ENCODE results near the gene FBXO2. TPM values are rescaled to one million over a fixed set of nuclear protein-coding genes. Genes with fewer than 3 reads are reported as not detected.

Gene FBXO2
- total RNA-seq, 1 experiment from 2014 or later: 1.3 TPM

DNA sequence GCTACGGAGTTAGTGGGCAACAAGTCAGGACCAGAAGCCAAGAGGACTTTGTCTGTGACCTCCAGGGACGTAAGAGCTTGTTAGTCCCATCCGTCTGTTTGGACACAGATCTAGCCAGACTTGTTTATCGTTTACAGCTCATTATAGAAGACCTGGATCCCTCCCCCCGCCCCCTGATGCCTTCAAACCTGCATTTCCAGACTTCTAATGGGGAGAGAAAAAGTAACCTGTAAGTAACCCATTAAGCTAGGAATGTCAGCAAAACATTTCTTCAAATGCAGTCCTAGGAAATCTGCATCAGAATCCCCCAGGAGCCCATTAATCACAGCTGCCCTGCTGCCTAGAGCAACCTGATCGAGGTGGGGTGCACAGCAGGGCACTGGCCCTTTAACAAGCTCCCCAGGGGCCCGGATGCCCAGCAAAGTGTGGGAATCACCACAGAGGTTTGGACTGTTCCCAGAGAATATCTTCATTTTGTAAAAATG is 28.1 kb upstream of the FBXO2 start:
- no peak for DNase-seq (ENCODE audit: low spot score)

DNA sequence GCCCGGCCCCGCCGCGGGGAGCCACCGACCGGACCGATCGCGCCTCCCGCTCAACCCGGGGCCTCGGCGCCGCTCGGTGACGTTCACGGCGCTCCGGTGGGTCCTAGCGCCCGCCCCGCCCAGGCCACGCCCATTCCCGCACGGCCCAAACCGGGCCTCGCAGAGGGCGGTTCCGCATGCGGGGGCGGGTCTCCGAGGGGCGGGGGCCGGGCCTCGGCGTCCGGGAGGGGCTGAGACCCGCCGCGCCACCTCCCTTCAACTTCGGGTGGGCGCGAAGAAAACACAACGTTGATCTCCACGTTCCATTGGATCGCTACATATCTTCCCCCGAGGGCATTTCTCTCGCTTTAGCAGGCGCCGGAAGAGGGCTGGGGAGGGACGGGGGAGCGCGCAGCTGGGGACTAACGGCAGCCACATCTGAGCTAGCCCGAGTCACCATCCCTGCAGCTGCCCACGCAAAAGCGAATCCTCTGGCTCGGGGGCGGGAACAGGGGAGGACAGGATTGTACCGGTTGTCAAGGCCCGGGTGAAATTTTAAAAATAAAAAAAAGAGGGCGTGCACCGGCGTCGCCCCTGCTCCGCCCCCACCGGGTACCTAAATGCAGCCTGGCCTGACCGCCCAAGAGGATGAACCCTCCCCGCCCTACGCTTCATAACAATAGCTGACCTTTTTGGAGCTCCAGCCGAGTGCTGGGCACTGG is 27.0 kb upstream of the FBXO2 start, which contains the start of gene MAD2L2:
Gene MAD2L2, minus strand, starts transcription at position 78 of the 701 bp plus-strand sequence. CDS start 547 bp downstream, outside the sequence.
- peak; percentile 59 for DNase-seq (ENCODE audit: low spot score)

DNA sequence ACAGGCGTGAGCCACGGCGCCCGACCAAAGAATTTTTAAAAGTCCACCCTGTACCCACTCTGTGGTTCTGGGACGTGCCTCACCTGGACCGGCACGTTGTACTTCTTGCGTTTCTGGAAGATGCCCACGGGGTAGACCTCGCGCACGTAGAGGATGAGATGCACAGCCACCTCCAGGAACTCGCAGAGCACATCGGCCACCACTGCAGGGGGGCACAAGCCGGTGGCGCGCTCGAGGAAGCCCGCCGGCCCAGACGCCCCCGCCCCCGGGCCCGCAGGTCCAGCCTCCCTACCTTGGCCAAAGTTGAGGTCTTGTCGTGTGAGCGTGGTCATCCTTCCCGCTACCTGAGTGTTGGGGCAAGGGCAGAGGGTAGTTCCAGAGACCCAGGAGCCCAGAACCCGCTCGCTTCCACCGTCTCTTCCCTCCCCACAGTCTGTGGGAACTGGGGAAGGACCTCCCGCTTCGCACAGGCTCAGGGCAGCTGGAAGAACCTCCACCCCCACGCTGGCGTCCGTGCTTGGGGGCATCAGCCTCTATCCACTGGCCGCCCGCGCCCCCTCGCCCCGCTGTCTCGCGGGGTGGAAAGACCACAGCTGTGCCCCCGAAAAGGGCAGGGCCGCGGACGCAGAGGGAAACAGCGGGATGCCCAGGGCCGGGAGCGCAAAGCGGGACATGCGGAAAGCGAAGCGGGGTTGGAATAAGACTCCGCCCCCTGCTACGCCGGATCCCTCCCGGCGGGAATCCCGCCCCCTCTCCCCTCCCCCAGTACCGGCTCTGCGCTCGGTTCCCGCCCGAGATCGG is 26.2 kb upstream of the FBXO2 start:
- DNase-seq (ENCODE audit: low spot score): no peak

DNA sequence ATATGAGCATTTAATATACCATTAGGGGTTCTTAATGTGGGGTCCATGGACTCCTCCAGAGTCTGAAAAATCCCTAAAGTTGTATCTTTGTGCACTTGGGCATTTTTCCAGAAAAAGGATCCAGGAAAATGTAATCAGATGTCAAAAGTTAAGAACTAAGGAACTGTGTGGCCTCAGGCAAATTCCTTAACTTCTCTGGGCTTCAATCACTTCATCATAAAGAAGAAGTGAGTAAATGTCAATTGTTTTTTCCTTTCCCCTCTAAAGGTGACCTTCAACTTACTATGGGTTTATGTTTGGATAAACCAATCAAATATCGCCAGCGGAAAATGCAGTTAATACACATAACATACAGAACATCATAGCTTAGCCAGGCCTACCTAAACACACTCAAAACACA is 24.2 kb upstream of the FBXO2 start:
- no peak for DNase-seq (ENCODE audit: low spot score)

DNA sequence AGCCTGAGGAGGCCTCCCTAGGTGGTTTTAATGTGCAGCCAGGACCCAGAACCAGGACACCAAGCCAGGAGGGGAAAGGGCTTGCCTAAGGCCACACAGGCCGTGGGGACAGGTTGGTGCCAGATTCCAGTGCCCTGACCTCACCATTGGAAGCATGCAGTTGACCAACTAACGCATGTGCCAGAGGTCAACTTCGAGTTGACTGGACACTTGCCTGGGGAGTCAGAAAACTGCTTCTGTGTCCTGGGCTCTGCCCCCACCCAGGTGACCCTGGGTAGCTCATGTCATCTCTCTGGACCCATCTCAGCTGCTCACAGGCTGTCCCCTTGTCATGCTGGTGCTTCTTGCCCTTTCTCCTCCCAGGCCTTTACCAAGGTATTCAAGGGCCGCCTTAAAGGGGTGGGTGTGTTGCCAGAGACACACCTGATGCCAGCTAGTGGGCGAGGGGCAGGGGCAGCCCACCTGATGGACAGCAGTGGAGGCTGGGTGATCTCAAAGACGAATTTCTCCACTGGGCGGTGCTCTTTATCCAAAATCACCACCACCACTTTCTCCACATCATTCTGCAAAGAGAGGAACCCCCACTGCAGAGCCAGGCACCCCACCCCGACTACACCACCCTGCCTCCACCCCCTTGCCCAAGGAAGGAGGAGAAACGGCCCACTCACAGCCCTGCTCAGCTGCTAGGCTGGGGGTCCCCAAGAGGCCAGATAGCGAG is 22.3 kb upstream of the FBXO2 start:
- no peak for DNase-seq (ENCODE audit: low spot score)

DNA sequence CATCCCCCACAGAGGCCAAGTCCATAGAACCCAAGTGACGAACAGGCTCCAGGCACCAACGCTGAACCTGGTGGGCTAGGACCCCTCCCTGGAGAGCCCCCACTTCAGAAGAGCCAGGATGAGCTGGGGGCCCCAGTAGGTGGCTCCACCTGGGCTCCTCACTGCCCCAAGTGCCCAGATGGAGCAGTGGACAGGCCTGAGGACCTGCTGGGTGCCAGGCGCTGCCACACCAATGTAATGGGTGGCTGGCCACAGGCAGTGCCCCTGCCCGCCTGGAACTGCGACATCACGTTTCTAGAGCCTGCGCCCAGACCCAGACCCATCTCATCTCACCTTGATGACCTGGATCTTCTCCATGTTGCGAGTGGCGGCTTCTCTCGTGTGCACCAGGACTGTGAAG is 21.1 kb upstream of the FBXO2 start:
- DNase-seq (ENCODE audit: low spot score): no peak

DNA sequence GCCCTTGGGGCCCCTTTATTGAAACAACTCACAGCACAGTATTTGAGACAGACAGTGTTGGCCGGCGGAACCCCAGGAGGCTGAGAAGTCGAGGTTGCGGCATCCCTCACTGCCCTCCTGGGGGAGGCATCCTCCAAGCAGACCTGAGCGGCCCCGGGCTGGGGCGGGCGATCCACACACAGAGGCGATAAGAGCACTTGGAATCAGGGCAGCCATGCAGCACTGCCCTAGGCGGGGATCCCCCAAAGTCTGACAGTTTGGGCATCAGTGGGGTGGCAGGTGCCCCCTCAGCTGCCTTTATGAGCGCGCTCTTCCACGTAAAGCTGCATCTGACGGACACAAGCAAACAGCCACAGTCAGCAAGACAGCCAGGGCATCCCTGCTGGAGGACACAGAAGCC is 20.3 kb upstream of the FBXO2 start:
- DNase-seq (ENCODE audit: low spot score): no peak

DNA sequence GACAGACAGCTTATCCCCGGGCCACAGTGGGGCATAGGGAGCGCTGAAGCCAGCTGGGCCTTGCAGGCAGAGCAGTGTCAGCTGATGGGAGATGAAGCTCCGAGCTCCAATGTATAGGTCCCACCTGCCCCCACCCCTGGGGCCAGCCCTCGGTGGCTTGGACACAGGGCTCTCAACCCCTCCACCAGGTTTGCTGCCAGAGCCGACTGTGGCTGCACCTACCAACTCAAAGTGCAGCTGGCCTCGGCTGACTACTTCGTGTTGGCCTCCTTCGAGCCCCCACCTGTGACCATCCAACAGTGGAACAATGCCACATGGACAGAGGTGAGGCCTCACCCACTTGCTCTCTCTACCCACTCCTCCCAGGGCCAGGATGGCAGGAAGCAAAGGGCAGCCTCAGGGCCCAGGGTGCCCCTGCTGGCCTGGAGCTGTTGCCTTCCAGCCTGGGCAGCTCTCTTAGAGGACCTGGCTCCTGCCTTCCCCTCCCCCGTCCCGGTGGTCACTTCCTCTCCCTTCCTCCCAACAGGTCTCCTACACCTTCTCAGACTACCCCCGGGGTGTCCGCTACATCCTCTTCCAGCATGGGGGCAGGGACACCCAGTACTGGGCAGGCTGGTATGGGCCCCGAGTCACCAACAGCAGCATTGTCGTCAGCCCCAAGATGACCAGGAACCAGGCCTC is 19.0 kb upstream of the FBXO2 start:
- DNase-seq (ENCODE audit: low spot score): no peak

DNA sequence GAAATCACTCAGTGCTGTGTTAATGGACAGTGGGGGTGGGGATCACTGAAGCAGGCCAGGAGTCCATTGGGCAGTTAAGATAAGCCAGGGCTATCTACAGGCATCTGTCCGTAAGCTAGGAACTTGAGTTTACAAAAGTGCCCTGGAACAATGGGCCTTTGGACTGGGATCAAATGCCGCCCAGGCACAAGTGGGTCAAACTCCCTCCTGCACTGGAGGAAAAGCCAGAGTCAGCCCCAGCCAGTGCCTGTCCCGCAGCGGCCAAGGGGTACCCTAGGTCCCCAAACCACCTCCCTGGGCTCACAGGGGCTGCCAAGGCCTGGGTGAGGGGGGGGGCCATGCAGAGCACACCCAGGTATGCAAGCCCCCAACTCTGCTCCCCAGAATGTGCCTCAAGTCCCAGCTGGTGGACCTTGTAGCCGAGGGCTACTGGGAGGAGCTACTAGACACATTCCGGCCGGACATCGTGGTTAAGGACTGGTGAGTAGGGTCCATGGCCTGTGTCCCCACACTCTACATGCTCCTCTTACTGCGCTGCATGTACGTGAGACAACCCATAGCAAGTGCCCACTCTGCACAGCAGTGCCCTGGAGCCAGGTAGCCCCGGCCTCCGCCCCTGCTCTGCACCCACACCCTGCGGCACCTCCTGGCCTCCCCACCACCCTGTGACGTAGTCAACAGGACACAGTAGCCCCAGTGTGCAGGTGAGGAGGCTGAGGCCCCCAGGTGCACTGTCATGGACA is 17.5 kb upstream of the FBXO2 start:
- DNase-seq (ENCODE audit: low spot score): no peak

DNA sequence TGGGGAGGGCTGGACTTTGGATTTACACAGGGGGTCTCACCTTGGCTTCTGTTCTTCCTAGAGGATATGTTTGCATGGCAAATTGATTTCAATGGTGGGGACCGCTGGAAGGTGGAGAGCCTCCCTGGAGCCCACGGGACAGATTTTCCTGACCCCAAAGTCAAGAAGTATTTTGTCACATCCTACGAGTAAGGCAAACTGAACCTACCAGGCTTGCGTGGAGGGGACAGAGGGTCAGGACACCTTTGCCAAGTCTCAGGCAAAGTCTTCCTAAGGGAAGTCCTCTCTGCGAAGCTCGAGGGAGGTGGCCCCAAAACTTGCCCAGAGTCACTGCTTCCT is 16.9 kb upstream of the FBXO2 start:
- no peak for DNase-seq (ENCODE audit: low spot score)

DNA sequence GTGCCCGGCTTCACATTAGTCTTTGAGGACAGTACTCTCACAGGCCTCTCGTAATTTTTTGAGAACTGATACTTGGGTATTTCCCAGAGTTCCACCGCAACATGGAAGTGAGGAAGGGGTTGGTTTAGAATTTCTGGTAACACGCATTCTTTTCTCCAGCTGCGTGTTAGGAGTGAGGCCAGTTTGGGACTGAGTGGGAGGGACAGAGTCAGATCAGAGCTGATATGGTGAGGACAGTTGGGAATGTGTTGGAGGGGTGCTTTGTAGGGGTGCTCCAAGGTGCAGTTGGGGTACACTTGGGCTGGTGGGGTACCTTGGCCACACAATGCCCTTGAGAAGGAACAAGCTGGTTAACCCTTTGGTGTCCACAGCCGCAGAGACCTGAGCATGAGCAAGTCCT is 16.5 kb upstream of the FBXO2 start:
- DNase-seq (ENCODE audit: low spot score): no peak

DNA sequence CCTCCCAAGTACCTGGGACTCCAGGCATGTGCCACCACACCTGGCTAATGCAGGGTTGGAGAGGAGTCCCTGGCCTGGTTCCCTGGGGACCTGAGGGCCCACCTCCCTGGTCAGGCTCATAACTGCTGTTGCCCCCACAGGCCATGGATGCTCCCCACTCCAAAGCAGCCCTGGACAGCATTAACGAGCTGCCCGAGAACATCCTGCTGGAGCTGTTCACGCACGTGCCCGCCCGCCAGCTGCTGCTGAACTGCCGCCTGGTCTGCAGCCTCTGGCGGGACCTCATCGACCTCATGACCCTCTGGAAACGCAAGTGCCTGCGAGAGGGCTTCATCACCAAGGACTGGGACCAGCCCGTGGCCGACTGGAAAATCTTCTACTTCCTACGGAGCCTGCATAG is 14.3 kb upstream of the FBXO2 start:
- no peak for DNase-seq (ENCODE audit: low spot score)

DNA sequence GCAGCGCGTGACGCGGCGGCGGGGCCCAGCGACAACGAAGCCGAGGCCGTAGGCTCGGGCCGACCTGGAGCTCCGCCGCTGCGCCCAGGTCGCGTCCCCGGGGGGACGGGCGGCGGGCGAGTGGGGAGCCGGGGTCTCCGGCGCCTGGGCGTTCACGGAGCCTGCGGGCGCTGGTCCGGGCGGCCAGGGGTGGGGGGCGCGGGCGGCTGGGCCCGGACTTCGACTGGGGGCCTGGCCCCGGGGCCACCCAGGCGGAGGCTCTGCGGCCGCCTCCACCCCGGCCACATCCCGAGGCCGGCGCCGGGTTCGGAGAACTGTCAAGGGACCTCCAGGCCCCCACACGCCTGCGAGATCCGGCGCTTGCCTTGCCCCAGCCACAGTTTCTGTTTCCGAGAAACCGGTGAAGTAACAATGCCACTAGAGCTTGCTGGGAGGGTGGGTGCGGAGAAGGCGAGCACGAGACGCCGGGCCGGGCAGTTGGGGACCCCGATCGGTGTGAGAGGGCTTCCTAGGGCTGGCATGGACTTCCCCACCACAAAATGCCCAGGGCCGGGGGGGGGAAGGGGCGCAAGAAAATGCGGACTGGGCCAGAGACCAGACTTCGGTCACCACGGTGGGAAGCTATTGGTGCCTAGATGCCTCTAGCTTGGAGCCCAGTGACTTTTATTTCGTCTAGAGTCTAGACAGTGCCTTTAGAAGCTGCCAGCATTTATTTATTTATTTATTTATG is 10.3 kb upstream of the FBXO2 start:
- no peak for DNase-seq (ENCODE audit: low spot score)

DNA sequence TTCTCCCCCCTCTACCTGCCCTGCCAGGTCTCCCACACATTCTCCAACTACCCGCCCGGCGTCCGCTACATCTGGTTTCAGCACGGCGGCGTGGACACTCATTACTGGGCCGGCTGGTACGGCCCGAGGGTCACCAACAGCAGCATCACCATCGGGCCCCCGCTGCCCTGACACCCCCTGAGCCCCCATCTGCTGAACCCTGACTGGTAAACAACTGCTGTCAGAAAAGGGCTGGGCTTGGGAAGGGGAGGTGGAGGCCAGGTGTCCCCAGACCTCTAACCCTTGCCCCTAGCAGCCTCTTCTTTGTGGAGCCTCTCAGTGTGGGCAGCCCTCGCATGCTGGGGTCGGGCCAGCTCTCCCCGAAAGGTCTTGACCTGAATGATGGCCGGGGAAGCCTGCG is 6.9 kb upstream of the FBXO2 start:
- no peak for DNase-seq (ENCODE audit: low spot score)

DNA sequence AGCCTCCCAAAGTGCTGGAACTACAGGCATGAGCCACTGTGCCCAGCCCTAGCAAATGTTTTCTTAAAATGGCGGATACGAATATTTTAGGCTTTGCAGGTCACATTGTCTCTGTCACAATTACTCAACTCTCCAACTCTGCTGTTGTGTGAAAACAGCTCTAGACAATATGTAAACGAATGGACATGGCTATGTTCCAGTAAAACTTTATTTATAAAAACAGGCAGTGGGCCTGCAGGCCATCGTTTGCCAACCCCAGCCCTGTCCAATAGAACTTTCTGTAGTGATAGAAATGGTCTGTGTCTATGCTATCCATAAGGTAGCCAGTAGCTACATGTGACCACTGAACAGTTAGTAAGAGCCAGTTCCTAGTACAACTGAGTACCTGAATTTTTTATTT is 5.5 kb upstream of the FBXO2 start:
- DNase-seq (ENCODE audit: low spot score): no peak

DNA sequence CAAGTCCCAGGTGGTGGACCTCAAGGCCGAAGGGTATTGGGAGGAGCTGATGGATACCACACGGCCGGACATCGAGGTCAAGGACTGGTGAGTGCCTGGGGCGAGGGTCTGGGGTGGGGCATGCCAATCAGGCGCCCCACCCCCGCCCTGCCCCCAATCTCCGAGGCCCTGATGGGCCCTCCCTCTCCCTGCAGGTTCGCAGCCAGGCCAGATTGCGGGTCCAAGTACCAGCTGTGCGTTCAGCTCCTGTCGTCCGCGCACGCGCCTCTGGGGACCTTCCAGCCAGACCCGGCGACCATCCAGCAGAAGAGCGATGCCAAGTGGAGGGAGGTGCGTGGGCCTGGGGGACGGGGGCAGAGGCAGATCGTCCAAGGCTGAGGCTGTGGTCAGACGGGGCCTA is 4.3 kb upstream of the FBXO2 start:
- no peak for DNase-seq (ENCODE audit: low spot score)

DNA sequence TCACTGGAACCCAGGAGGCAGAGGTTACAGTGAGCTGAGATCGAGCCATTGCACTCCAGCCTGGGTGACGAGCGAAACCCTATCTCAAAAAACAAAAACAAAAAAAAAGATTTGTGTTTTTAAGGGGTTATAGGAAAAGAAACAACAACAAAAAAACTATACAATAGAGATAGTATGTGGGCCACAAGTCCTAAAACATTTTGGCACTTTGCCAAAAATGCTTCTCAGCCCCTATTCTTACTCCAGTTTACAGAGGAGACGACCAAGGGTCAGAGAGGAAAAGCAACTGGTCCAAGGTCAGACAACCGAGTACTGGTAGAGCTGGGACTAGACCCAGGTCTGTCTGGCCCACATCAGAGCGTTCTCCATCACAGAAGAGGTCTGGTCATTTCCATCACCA is 3.4 kb upstream of the FBXO2 start:
- DNase-seq (ENCODE audit: low spot score): no peak

DNA sequence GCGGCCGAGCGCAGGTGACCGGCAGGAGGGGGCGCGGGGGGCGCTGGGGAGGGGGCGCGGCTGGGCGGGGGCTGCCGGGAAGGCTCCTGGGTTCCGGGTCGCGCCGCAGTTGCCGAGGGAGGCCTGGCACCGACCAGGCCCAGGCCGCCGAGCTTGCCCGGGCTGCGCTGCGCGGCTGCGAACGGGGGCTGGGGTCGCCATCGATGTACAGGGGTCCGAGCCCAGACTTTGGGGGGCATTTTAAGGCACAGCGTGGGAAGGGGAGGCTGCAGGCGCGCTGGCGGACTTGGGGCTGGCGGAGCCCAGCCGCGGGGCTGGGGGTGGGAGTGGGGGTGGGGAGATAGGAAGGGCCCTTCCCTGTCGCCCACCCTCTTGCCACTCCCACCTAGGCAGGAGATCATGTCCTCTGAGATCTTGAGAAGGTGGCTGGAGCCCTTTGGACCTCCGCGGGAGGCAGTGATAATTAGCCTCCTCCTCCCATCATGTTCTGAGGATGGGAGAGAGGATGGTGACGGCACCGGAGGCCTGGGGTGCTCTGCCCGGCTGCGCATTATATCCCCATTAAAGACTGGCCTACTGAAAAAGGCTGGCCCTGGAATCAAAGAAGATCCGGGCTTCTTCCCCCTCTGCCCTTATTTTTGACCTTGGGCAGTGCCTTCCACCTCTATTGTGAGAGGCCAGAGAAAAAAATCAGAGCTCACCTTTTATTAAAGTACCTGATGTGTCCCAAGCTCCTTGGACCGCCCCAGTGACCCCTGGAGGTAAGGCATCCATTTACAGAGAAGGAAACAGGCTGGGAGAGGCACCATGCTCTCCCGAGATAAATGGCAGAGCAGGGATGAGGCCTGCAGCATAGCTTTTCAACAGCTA is 945 bp upstream of the FBXO2 start:
- DNase-seq (ENCODE audit: low spot score): no peak

DNA sequence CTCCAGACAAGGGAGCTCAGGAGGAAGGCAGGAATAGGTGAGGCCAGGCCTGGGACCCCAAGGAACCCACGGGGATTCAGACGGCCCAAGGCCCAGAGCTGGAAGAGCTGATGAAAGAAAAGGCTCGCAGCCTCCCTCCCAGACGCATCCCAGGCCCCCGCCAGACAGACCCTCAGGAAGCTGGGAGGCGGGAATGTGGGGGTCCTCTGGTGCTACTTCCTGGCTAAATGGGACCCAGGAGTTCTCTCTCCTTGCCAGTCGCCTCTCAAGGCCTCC is 430 bp downstream of the FBXO2 start:
- no peak for DNase-seq (ENCODE audit: low spot score)
